SU-DHL-6 (cell line): ENCODE measurements around the gene GBP7.

ENCODE experiments used
- H2AFZ ChIP-seq: fragments of 200-600 bp; sonication (generic); 2 replicates; pipeline ENCODE4 v1.6.1; 2014; ENCODE audit warnings: low read depth, mild to moderate bottlenecking, moderate library complexity, mixed read lengths, antibody characterized with exemption, low read length; ENCODE audit not compliant: severe bottlenecking
- H3F3A ChIP-seq: fragments of 200-600 bp; shearing (Covaris generic); 2 replicates; pipeline ENCODE4 v1.6.0; 2016; ENCODE audit warnings: antibody characterized with exemption, mild to moderate bottlenecking; ENCODE audit not compliant: insufficient read depth
- H3K27ac ChIP-seq: fragments of 200-600 bp; sonication (generic); 2 replicates; pipeline ENCODE4 v1.5.1; 2016; ENCODE audit warnings: low read depth, mild to moderate bottlenecking, low read length, moderate library complexity, mixed read lengths
- H3K27me3 ChIP-seq: fragments of 200-600 bp; sonication (generic), shearing (Covaris generic); 2 replicates; pipeline ENCODE4 v1.6.0; 2014; ENCODE audit warnings: mild to moderate bottlenecking, low read length
- H3K36me3 ChIP-seq: fragments of 200-600 bp; sonication (generic); 2 replicates; pipeline ENCODE4 v1.6.1; 2014; ENCODE audit warnings: mild to moderate bottlenecking, low read length, mixed read lengths
- H3K4me2 ChIP-seq: fragments of 300-600, 200-600 bp; shearing (Covaris generic), sonication (generic); 2 replicates; pipeline ENCODE4 v1.6.0; 2014; ENCODE audit warnings: low read length, low read depth, mild to moderate bottlenecking; ENCODE audit not compliant: poor library complexity, severe bottlenecking
- H3K4me3 ChIP-seq: fragments of 200-600 bp; sonication (generic); 2 replicates; pipeline ENCODE4 v1.5.1; 2014; ENCODE audit warnings: antibody characterized with exemption, low read length, mild to moderate bottlenecking, mixed read lengths; ENCODE audit not compliant: insufficient read depth, poor library complexity, severe bottlenecking
- H3K79me2 ChIP-seq: fragments of 200-600 bp; sonication (generic); 2 replicates; pipeline ENCODE4 v1.6.1; 2014; ENCODE audit warnings: mild to moderate bottlenecking, low read length, moderate library complexity; ENCODE audit not compliant: insufficient read depth
- H3K9ac ChIP-seq: fragments of 200-600 bp; sonication (generic); 2 replicates; pipeline ENCODE4 v1.7.0; 2014; ENCODE audit warnings: mild to moderate bottlenecking, low read length
- H3K9me2 ChIP-seq: fragments of 200-600 bp; sonication (generic); replicated peaks from 2 replicates; pipeline ENCODE4 v1.6.1; 2014; ENCODE audit warnings: low read length; ENCODE audit not compliant: insufficient read depth
- H3K9me3 ChIP-seq: fragments of 200-600 bp; sonication (generic); 2 replicates; pipeline ENCODE4 v1.6.1; 2014; ENCODE audit warnings: low read length, mixed read lengths; ENCODE audit not compliant: insufficient read depth
- H4K20me1 ChIP-seq: fragments of 200-600 bp; sonication (generic); 2 replicates; pipeline ENCODE4 v1.6.1; 2014; ENCODE audit warnings: low read depth, mild to moderate bottlenecking, antibody characterized with exemption, low read length, moderate library complexity, mixed read lengths
- CTCF ChIP-seq: fragments of 200-600 bp; sonication (generic); IDR thresholded peaks from one replicate; pipeline ENCODE4 v1.5.1; 2017; ENCODE audit warnings: antibody characterized with exemption, mild to moderate bottlenecking, low read length, moderate library complexity; ENCODE audit not compliant: insufficient read depth, poor library complexity, severe bottlenecking
- EZH2phosphoT487 ChIP-seq: fragments of 200-600 bp; sonication (generic), shearing (Covaris generic); conservative IDR thresholded peaks from 2 replicates; pipeline ENCODE4 v1.6.1; 2018; ENCODE audit warnings: mild to moderate bottlenecking, antibody characterized with exemption, low read length, moderate library complexity, mixed read lengths

GBP7 gene

GRCh38 chr1:89198491-89199072 lies 22.8 kb upstream of the GBP7 start, which contains the start of gene GBP4:
Gene GBP4 (minus strand): TSS chr1:89198942. CDS start chr1:89198834, 108 bp downstream.
- H3K4me2 ChIP-seq = no peak within 1 kb of the TSS
- H3K27me3 ChIP-seq = no peaks in the 10 kb centered on the region
- no peak within 1 kb of the TSS for H3K4me3 ChIP-seq
- H3K36me3 ChIP-seq = no peaks in the 10 kb centered on the region
- no peaks in the 10 kb centered on the region for H3K9me3 ChIP-seq
- no peaks in the 10 kb centered on the region for H3F3A ChIP-seq
- no peaks in the 10 kb centered on the region for H4K20me1 ChIP-seq
- H3K27ac ChIP-seq = no peak within 1 kb of the TSS
- H2AFZ ChIP-seq = no peak within 1 kb of the TSS
- H3K79me2 ChIP-seq = no peaks in the 10 kb centered on the region
- no peaks in the 10 kb centered on the region for H3K9me2 ChIP-seq
- no peak within 1 kb of the TSS for H3K9ac ChIP-seq
- no peak for TF ChIP-seq CTCF
- no peak for TF ChIP-seq EZH2phosphoT487

- H3K9me2 ChIP-seq = no peaks in the 10 kb centered on the region
- H3K79me2 ChIP-seq = no peaks in the 10 kb centered on the region
- no peaks in the 10 kb centered on the region for H3F3A ChIP-seq
- no peaks in the 10 kb centered on the region for H3K9me3 ChIP-seq
- no peak for TF ChIP-seq EZH2phosphoT487
- TF ChIP-seq CTCF = no peak
- no peaks in the 10 kb centered on the region for H3K36me3 ChIP-seq
- H2AFZ ChIP-seq = no peak overlapping the region
- H3K27ac ChIP-seq = no peak overlapping the region
- no peak overlapping the region for H3K4me2 ChIP-seq
- H4K20me1 ChIP-seq = no peaks in the 10 kb centered on the region
- no peak overlapping the region for H3K4me3 ChIP-seq
- H3K9ac ChIP-seq = no peak overlapping the region
- no peaks in the 10 kb centered on the region for H3K27me3 ChIP-seq
Measured at GRCh38 chr1:89198081-89198480, 22.3 kb upstream of the GBP7 start.

GRCh38 chr1:89195476-89195875 lies 19.7 kb upstream of the GBP7 start:
- no peak overlapping the region for H2AFZ ChIP-seq

More at GRCh38 chr1:89195476-89195875, 19.7 kb upstream of the GBP7 start:
- H3K4me2 ChIP-seq = no peak overlapping the region
- H3K9me3 ChIP-seq = no peaks in the 10 kb centered on the region
- no peaks in the 10 kb centered on the region for H3K9me2 ChIP-seq
- H3K36me3 ChIP-seq = no peaks in the 10 kb centered on the region
- TF ChIP-seq EZH2phosphoT487 (no peak), CTCF (no peak)
- no peak overlapping the region for H3K9ac ChIP-seq
- H3F3A ChIP-seq = no peaks in the 10 kb centered on the region
- no peaks in the 10 kb centered on the region for H3K27me3 ChIP-seq
- H3K4me3 ChIP-seq = no peak overlapping the region
- H3K79me2 ChIP-seq = no peaks in the 10 kb centered on the region
- H4K20me1 ChIP-seq = no peaks in the 10 kb centered on the region
- H3K27ac ChIP-seq = no peak overlapping the region
